NT2/D1 (cell line): ENCODE measurements around the gene AGBL1.

Experiments
- DNase-seq: peaks from one replicate; pipeline ENCODE4 v3.0.0-alpha.2; 2011; ENCODE audit warnings: low read depth, low spot score
- H3K27me3 ChIP-seq: 2 replicates; pipeline ENCODE4 v1.6.0; 2011; ENCODE audit warnings: mild to moderate bottlenecking; ENCODE audit not compliant: insufficient read length, insufficient read depth
- H3K36me3 ChIP-seq: 2 replicates; pipeline ENCODE4 v1.6.1; 2011; ENCODE audit warnings: mild to moderate bottlenecking, low read length, mixed read lengths; ENCODE audit not compliant: insufficient read depth, insufficient read length
- H3K4me1 ChIP-seq: 2 replicates; pipeline ENCODE4 v1.5.1; 2011; ENCODE audit not compliant: insufficient read depth, insufficient read length
- H3K4me3 ChIP-seq: 2 replicates; pipeline ENCODE4 v1.5.1; 2011; ENCODE audit warnings: low read depth; ENCODE audit not compliant: insufficient read length
- H3K9ac ChIP-seq: 2 replicates; pipeline ENCODE4 v1.6.0; 2011; ENCODE audit warnings: low read depth; ENCODE audit not compliant: insufficient read length
- H3K9me3 ChIP-seq: 2 replicates; pipeline ENCODE4 v1.5.1; 2011; ENCODE audit warnings: mild to moderate bottlenecking, low read length; ENCODE audit not compliant: insufficient read depth
- SUZ12 ChIP-seq: IDR thresholded peaks from 2 replicates; pipeline ENCODE4 v1.6.1; 2011; ENCODE audit not compliant: insufficient read length, insufficient read depth; ENCODE audit errors: extremely low read depth
- YY1 ChIP-seq: IDR thresholded peaks from 2 replicates; pipeline ENCODE4 v1.6.1; 2011; ENCODE audit not compliant: insufficient read length, insufficient read depth
- ZNF274 ChIP-seq: IDR thresholded peaks from 2 replicates; pipeline ENCODE4 v1.6.1; 2011; ENCODE audit warnings: mild to moderate bottlenecking, low read depth, low read length

Gene AGBL1

GRCh38 chr15:86193716-86194380 lies 114.2 kb downstream of the AGBL1 start:
- TF ChIP-seq YY1 (no peak), SUZ12 (no peak), ZNF274 (no peak)
- no peaks in the 10 kb centered on the region for H3K9me3 ChIP-seq
- H3K9ac ChIP-seq, result no peak overlapping the region
- H3K27me3 ChIP-seq, result no peaks in the 10 kb centered on the region
- no peak overlapping the region for H3K4me3 ChIP-seq
- DNase-seq, result no peak
- no peaks in the 10 kb centered on the region for H3K36me3 ChIP-seq
- H3K4me1 ChIP-seq, result no peaks in the 10 kb centered on the region

GRCh38 chr15:86197770-86198169 lies 118.1 kb downstream of the AGBL1 start:
- TF ChIP-seq YY1 (no peak), SUZ12 (no peak), ZNF274 (no peak)
- Histone ChIP-seq H3K9ac (no peak overlapping the region), H3K9me3 (no peaks in the 10 kb centered on the region), H3K4me3 (no peak overlapping the region), H3K36me3 (no peaks in the 10 kb centered on the region), H3K4me1 (no peaks in the 10 kb centered on the region), H3K27me3 (no peaks in the 10 kb centered on the region)
- no peak for DNase-seq

GRCh38 chr15:86199467-86200145 lies 119.9 kb downstream of the AGBL1 start:
- TF ChIP-seq YY1 (no peak), SUZ12 (no peak), ZNF274 (no peak)
- no peak overlapping the region for H3K9ac ChIP-seq
- H3K4me1 ChIP-seq, result no peaks in the 10 kb centered on the region
- no peaks in the 10 kb centered on the region for H3K27me3 ChIP-seq
- no peaks in the 10 kb centered on the region for H3K36me3 ChIP-seq
- no peaks in the 10 kb centered on the region for H3K9me3 ChIP-seq
- H3K4me3 ChIP-seq, result no peak overlapping the region
- no peak for DNase-seq

GRCh38 chr15:86201313-86202008 lies 121.8 kb downstream of the AGBL1 start:
- no peak for DNase-seq
- Histone ChIP-seq H3K27me3 (no peaks in the 10 kb centered on the region), H3K9me3 (no peaks in the 10 kb centered on the region), H3K4me3 (no peak overlapping the region), H3K36me3 (no peaks in the 10 kb centered on the region), H3K4me1 (no peaks in the 10 kb centered on the region), H3K9ac (no peak overlapping the region)
- no peak for TF ChIP-seq YY1
- no peak for TF ChIP-seq ZNF274
- no peak for TF ChIP-seq SUZ12

GRCh38 chr15:86203462-86203861 lies 123.8 kb downstream of the AGBL1 start:
- Histone ChIP-seq H3K4me3 (no peak overlapping the region), H3K9ac (no peak overlapping the region), H3K9me3 (no peaks in the 10 kb centered on the region), H3K27me3 (no peaks in the 10 kb centered on the region), H3K4me1 (no peaks in the 10 kb centered on the region), H3K36me3 (no peaks in the 10 kb centered on the region)
- TF ChIP-seq SUZ12 (no peak), YY1 (no peak), ZNF274 (no peak)
- no peak for DNase-seq

- TF ChIP-seq SUZ12, result no peak
- TF ChIP-seq YY1, result no peak
- no peak for TF ChIP-seq ZNF274
- Histone ChIP-seq H3K9ac (no peak overlapping the region), H3K9me3 (no peaks in the 10 kb centered on the region), H3K4me3 (no peak overlapping the region), H3K4me1 (no peaks in the 10 kb centered on the region), H3K27me3 (no peaks in the 10 kb centered on the region), H3K36me3 (no peaks in the 10 kb centered on the region)
- DNase-seq, result no peak
Observed at GRCh38 chr15:86205096-86205495, 125.4 kb downstream of the AGBL1 start.

- no peak overlapping the region for H3K9ac ChIP-seq
- no peaks in the 10 kb centered on the region for H3K27me3 ChIP-seq
- no peaks in the 10 kb centered on the region for H3K36me3 ChIP-seq
- H3K4me3 ChIP-seq, result no peak overlapping the region
- TF ChIP-seq SUZ12, result no peak
- no peak for TF ChIP-seq ZNF274
- no peak for TF ChIP-seq YY1
- H3K4me1 ChIP-seq, result no peaks in the 10 kb centered on the region
- no peak for DNase-seq
- H3K9me3 ChIP-seq, result peaks cover 24% of the 10 kb centered on the region
Observed at GRCh38 chr15:86213420-86213819, 133.7 kb downstream of the AGBL1 start.
